Esophagus muscularis mucosa (tissue), 3 donors: ENCODE measurements around the gene ABCG2.

Experiments used
- POLR2AphosphoS5 ChIP-seq, 2 donors: sonication (generic); formaldehyde crosslinking; IDR thresholded peaks; one replicate each; pipeline ENCODE4 v1.6.1; 2017; ENCODE audit warnings: antibody characterized with exemption in 2 of 2
- TF ChIP-seq, protein P1 (sequence below), 3 experiments: fragments of 200-600 bp in 2 of 3; fragments of 450-650 bp in 1 of 3; sonication (generic) in 2 of 3; IDR thresholded peaks; one replicate each; pipeline ENCODE4 v1.5.1; 2017 to 2019; ENCODE audit warnings: antibody characterized with exemption in 3 of 3, mild to moderate bottlenecking in 2 of 3, moderate library complexity in 1 of 3

DNA sequence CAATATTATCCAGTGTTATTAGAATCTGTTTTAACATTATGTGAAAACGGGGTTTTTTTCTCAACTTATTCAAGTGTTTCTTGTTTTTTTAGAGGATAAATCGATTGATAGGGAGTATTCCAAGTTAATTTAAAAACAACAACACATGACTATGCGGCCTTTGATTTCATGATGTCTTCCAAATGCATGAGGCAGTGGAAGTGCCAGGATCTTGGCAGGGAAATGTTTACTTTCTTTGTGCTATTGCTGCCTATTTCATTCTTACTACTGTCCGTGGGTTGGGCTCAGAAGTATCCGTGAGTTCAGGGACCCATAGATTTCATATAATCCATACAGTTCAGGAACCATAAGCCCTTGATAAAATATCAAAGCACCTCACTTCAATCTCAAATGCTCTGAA lies 64.6 kb downstream of the ABCG2 start:
- no peak for TF ChIP-seq POLR2AphosphoS5 (IDR thresholded peaks at IDR 0.05)
- TF ChIP-seq, protein P1, sequence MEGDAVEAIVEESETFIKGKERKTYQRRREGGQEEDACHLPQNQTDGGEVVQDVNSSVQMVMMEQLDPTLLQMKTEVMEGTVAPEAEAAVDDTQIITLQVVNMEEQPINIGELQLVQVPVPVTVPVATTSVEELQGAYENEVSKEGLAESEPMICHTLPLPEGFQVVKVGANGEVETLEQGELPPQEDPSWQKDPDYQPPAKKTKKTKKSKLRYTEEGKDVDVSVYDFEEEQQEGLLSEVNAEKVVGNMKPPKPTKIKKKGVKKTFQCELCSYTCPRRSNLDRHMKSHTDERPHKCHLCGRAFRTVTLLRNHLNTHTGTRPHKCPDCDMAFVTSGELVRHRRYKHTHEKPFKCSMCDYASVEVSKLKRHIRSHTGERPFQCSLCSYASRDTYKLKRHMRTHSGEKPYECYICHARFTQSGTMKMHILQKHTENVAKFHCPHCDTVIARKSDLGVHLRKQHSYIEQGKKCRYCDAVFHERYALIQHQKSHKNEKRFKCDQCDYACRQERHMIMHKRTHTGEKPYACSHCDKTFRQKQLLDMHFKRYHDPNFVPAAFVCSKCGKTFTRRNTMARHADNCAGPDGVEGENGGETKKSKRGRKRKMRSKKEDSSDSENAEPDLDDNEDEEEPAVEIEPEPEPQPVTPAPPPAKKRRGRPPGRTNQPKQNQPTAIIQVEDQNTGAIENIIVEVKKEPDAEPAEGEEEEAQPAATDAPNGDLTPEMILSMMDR (IDR thresholded peaks at IDR 0.05) = no peak
